ENCODE results near the gene PFN1. TPM values are rescaled to one million over a fixed set of nuclear protein-coding genes. Genes with fewer than 3 reads are reported as not detected.

Gene PFN1
- total RNA-seq, 1 donor from 2014 or later, result 1,046 TPM

GRCh38 chr17:4974115-4974670 is 25.9 kb upstream of the PFN1 start:
- Histone ChIP-seq H3K27me3 (no peaks in the 10 kb centered on the region), H3K27ac (peak overlapping the region; percentile 47 to 48), H3K36me3 (peaks cover 49 to 81% of the 10 kb centered on the region in 2 donors), H3K9me3 (no peaks in the 10 kb centered on the region), H3K4me3 (no peak overlapping the region), H3K4me1 (peaks cover 0 to 3% of the 10 kb centered on the region in 2 donors)
- TF ChIP-seq CTCF (IDR thresholded peaks at IDR 0.05), result no peak
- intact Hi-C loops (cut with DNase I), result no loop called here
- no peak for DNase-seq (ENCODE audit: low spot score in 2 of 2)

DNA sequence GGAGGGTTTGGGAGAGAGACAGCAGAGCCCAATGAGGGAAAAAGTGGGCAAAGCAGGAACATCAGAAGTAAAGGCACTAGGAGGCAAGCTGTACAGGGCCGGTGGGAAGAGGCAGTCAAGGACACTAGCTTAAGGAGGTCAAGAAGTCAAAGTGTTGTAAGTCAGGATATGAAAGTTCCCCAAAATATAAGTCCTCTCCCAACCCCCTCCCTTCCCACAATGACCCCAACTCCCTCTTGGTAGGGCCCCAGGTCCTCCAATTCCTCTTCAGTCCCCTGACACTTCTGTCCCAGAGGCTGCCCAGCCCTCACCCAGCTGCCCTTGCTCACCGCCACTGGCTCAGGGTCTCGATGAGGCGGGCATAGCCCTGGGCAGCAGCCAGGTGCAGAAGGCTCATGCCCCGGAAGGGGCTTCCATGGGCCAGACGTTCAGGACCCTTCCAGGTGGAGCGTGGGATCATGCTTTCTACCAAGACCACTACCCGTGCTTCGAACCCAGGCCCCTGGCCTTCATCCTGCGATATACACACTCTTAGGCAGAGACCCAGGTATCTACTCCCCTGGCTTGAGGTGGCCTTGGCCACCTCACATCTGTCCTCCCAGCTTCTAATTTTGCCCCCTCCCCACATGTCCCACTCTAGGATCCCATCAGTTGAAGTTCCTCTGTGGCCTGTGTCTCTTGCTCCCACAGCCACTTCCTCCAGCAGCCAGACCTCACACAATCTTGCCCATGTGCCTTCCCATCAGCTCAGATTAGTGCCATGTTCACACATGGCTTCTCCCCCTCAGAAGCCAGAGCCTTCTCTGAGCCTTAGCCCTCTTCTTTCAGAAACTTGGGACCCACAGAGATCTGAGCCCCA is 25.2 kb upstream of the PFN1 start:
- H3K27ac ChIP-seq, result peak overlapping the region; percentile 47 to 48
- H3K4me1 ChIP-seq, result peaks cover 6 to 10% of the 10 kb centered on the region in 2 donors
- H3K27me3 ChIP-seq, result no peaks in the 10 kb centered on the region
- DNase-seq (ENCODE audit: low spot score in 2 of 2), result no peak
- TF ChIP-seq CTCF (IDR thresholded peaks at IDR 0.05), result no peak
- no peak overlapping the region for H3K4me3 ChIP-seq
- H3K36me3 ChIP-seq, result peaks cover 46 to 74% of the 10 kb centered on the region in 2 donors
- no peaks in the 10 kb centered on the region for H3K9me3 ChIP-seq
- intact Hi-C loops (cut with DNase I), result no loop called here

GRCh38 chr17:4972752-4973151 is 24.4 kb upstream of the PFN1 start:
- H3K9me3 ChIP-seq, result no peaks in the 10 kb centered on the region
- H3K4me3 ChIP-seq, result no peak overlapping the region
- H3K27me3 ChIP-seq, result no peaks in the 10 kb centered on the region
- no peak for TF ChIP-seq CTCF (IDR thresholded peaks at IDR 0.05)
- intact Hi-C loops (cut with DNase I), result no loop called here
- H3K4me1 ChIP-seq, result peaks cover 9 to 16% of the 10 kb centered on the region in 2 donors
- H3K36me3 ChIP-seq, result peaks cover 38 to 66% of the 10 kb centered on the region in 2 donors
- no peak for DNase-seq (ENCODE audit: low spot score in 2 of 2)
- H3K27ac ChIP-seq, result peak overlapping the region in 1 of 2 donors; percentile 47

DNA sequence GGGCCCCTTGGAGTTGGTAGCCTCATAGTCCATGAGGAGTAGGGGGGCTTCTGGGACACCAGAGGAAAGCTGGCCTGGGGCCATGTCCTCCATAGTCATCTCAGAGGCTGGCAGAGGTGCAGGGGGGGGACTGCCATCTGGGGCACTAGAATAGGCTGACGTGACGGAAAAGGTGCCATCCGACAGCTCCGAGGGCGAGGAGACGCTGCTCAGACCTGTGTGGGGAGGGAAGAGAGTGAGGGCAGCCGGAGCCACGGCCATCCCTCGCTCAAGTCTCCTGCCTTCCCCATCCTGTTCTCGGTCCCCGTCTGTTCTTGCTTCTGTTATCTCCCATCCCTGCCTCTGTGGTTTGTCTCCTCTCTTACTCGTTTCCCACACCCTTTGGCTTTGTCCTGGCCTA is 24.0 kb upstream of the PFN1 start:
- H3K9me3 ChIP-seq, result no peaks in the 10 kb centered on the region
- H3K27ac ChIP-seq, result peak overlapping the region in 1 of 2 donors; percentile 16
- DNase-seq (ENCODE audit: low spot score in 2 of 2), result no peak
- TF ChIP-seq CTCF (IDR thresholded peaks at IDR 0.05), result no peak
- H3K4me1 ChIP-seq, result peaks cover 9 to 16% of the 10 kb centered on the region in 2 donors
- intact Hi-C loops (cut with DNase I), result no loop called here
- peaks cover 34 to 62% of the 10 kb centered on the region in 2 donors for H3K36me3 ChIP-seq
- no peak overlapping the region for H3K4me3 ChIP-seq
- no peaks in the 10 kb centered on the region for H3K27me3 ChIP-seq

- peaks cover 29 to 57% of the 10 kb centered on the region in 2 donors for H3K36me3 ChIP-seq
- H3K27ac ChIP-seq, result peak overlapping the region in 1 of 2 donors; percentile 16
Measured at GRCh38 chr17:4971826-4972225, 23.5 kb upstream of the PFN1 start.

More at GRCh38 chr17:4971826-4972225, 23.5 kb upstream of the PFN1 start:
- intact Hi-C loops (cut with DNase I), result no loop called here
- Histone ChIP-seq H3K27me3 (no peaks in the 10 kb centered on the region), H3K9me3 (no peaks in the 10 kb centered on the region), H3K4me3 (no peak overlapping the region), H3K4me1 (peaks cover 9 to 16% of the 10 kb centered on the region in 2 donors)
- TF ChIP-seq CTCF (IDR thresholded peaks at IDR 0.05), result no peak
- no peak for DNase-seq (ENCODE audit: low spot score in 2 of 2)

All from ascending aorta (tissue), 2 donors.